HCT116 (cell line): ENCODE results near the gene SETD1A.

Experiments
- ATF3 ChIP-seq: IDR thresholded peaks from 2 replicates; pipeline ENCODE4 v1.6.1; 2012
- CTCF ChIP-seq, 3 experiments: fragments of 200-600 bp in 1 of 3; sonication (generic) in 1 of 3; IDR thresholded peaks in 2 of 3; conservative IDR thresholded peaks in 1 of 3; 2 replicates each; pipeline ENCODE4 v1.5.1; 2012 to 2017; ENCODE audit warnings: low read depth in 2 of 3, low read length in 2 of 3, antibody characterized with exemption in 1 of 3, borderline replicate concordance in 1 of 3, control low read depth in 1 of 3, mild to moderate bottlenecking in 1 of 3, mixed read lengths in 1 of 3, mixed run types in 1 of 3, moderate library complexity in 1 of 3; ENCODE audit not compliant: insufficient read depth in 1 of 3
- POLR2A ChIP-seq: IDR thresholded peaks from 2 replicates; pipeline ENCODE4 v1.7.0; 2011; ENCODE audit warnings: borderline replicate concordance; ENCODE audit not compliant: insufficient read depth, insufficient read length; ENCODE audit errors: extremely low read depth
- SIN3A ChIP-seq: IDR thresholded peaks from 2 replicates; pipeline ENCODE4 v1.6.1; 2012; ENCODE audit warnings: low read depth

GRCh38 chr16:31010585-31011325 lies 53.2 kb downstream of the SETD1A start, which contains the start of gene STX1B:
- no peak for TF ChIP-seq CTCF (IDR thresholded peaks at IDR 0.05 in 2 of 3, conservative IDR thresholded peaks at IDR 0.05 in 1 of 3; ENCODE audit: borderline replicate concordance in 1 of 3, insufficient read depth in 1 of 3, low read depth in 2 of 3, low read length in 2 of 3)
- no peak for TF ChIP-seq SIN3A
- no peak for TF ChIP-seq POLR2A
- no peak for TF ChIP-seq ATF3
